Left colon (tissue), 2 donors: ENCODE measurements around the gene TEAD1. TPM values are rescaled to one million over a fixed set of nuclear protein-coding genes. Genes with fewer than 3 reads are reported as not detected.

Experiments used
- ATAC-seq: fragments of 200-7000 bp; cut with Tn5 transposase; one replicate; pipeline ENCODE4 v1.9.1; 2020; ENCODE audit warnings: mild to moderate bottlenecking, moderate library complexity
- DNase-seq, 2 donors: peaks; one replicate each; pipeline ENCODE4 v3.0.0-alpha.2; 2020
- intact Hi-C, 2 donors: fragments of 100-400 bp; cut with DNase I in 1 of 2; cut with micrococcal nuclease in 1 of 2; formaldehyde crosslinking; loops; one replicate each; pipeline versions ENCODE4 v1.11.2 to v1.14.0; 2022; cut with DNase I, micrococcal nuclease
- total RNA-seq, 2 donors: library from RNA; stranded (reverse); fragmentation: NEBNext Ultra II Directional; extraction: Animal tissue kit (Norgen Biotek cat#: 25700); gene quantifications; one replicate each; pipeline ENCODE4 v1.2.1, GENCODE V29; 2021
- donor health status: DM: no; HTN: no; CAD: no.
- donor health status: DM: yes; HTN: yes; CAD: no.

TEAD1 gene
- total RNA-seq, 2 donors from 2014 or later, result 43.0 to 51.3 TPM

DNA sequence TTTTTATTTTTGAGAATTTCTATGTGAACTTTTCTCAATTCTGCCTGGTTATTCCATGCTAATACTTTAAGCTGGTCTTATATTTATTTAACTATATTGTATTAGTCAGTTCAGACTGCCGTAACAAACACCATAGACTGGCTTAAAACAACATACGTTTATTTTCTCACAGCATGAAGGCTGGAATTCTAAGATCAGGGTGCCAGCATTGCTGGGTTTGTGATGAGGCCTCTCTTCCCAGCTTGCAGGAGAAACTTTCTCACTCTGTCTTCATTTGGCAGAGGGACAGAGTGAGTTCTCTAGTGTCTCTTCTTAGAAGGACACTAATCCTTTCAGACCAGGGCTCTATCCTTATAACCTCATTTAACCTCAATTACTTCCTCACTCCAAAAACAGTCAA lies 16.2 kb upstream of the TEAD1 start:
- DNase-seq (no peak), ATAC-seq (no peak)
- intact Hi-C loops, result no loop called here

DNA sequence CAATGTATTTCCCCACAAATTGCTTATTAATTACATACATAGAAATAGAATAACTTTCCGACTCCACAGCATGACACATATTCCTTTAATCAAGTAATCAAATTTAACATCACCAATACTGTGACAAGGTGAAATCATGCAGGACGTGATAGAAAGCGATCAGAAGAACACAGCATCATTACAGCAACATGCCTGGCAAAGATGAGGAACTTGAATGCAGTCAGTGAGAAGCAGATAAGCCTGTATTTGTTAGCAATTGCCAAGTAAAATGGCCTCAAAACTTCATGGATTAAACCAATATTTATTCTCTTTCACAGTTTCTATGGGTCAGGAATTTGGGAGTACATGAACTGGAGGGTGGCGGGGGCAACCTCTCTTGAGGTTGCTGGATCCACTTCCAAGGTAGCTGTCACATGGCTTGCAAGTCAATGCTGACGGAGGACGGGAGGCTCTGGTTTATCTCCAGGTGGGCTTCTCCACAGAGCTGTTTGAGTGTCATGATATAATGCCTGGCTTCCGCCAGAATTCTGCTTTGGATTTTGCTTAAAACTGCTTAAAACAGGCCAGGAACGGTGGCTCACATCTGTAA lies 12.0 kb upstream of the TEAD1 start:
- DNase-seq, result no peak
- intact Hi-C loops, result no loop called here
- ATAC-seq, result no peak

DNA sequence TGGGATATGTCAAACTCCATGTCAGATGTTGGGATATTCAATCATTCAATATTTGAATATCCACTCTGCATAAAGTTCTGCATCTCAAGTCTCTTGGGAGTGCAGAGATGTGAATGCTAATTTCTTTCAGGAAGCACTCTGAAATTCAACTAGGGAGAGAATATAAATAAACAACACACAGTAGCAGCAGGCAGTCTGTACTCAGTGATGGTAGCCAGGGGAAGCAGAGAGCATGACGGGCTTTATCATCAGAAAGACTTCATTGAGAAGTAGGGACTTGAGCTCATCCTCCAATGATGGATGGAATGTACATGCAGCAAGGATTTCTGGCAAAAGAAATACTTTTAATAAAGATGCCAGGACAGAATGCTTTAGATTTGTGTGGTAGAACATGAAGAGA lies 9.8 kb upstream of the TEAD1 start:
- DNase-seq, result no peak
- ATAC-seq, result no peak
- intact Hi-C loops, result no loop called here

DNA sequence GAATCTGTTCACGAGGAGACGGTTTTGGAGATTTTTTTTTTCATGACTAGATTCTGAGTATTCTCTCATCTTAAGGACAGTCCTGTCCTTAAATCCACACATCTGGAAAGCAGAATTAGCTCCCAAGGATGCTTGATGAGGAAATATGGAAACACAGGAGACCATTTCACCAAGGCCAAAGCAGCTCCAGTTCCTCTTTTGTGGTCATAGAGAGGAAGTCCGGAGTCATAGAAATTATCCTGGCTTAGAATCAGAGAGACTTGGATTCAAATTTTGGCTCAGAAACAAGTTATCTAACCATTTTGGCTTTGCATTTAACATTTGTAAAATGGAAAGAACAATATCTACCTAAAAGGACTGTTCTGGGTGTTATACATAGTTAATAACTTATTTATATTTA lies 7.3 kb upstream of the TEAD1 start:
- ATAC-seq, result no peak
- intact Hi-C loops, result no loop called here
- DNase-seq, result no peak

DNA sequence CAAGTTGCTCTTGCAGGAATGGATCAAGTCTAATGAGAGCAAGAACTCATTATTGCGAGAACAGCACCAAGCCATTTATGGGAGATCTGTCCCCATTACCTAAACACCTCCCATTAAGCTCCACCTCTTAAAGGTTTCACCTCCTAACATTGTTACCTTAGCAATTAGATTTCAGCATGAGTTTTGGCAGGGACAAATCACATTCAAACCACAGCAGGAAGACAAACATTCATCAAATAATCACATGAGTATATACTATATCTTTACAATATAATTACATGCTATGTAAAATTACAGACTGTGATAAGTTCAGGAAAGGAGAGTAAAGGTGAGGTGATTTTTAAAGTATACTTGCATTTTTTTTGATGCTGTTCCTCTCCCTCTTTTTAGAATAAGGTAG lies 6.6 kb upstream of the TEAD1 start:
- DNase-seq (no peak), ATAC-seq (peak; percentile 89)
- intact Hi-C loops, result no loop called here

DNA sequence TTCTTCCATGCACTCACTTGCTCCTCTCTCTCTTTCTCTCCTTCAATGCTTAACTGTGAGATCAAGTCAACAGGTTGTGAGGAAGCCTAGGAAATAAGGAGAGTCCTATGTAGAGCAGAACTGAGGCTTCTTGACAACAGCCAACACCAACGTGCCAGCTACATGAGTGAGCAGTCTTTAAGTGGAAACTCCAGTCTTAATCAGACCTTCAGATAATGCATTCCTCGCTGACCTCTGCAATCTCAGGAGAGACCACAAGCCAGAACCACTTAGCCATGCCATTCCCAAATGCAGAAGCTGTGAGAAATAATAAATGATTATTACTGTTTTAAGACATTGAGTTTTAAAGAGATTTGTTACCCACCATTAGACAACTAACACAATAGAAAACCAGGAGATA lies 6.1 kb upstream of the TEAD1 start:
- intact Hi-C loops, result no loop called here
- DNase-seq (no peak), ATAC-seq (peak; percentile 43)

DNA sequence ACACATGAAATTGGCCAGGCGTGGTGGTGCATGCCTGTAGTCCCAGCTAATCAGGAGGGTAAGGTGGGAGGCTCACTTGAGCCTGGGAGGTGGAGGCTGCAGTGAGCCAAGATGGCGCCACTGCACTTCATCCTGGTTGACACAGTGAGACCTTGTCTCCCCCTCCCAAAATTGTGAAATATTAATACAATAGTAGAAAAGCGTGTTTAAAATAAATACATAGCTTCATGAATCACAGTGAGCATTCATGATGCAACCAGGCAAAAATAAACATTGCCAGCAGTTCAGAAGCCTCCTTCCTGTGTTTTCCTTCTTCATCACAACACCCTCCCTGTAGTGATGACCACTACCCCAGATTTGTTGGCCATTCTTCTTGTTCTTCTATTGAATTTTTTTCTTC lies 4.3 kb upstream of the TEAD1 start:
- no peak for DNase-seq
- intact Hi-C loops, result loop anchor here in 1 of 2 donors (5.0 kb wide), 2 partner anchors 152 to 222 kb away; no protein-coding TSS in a partner anchor
- ATAC-seq, result no peak

DNA sequence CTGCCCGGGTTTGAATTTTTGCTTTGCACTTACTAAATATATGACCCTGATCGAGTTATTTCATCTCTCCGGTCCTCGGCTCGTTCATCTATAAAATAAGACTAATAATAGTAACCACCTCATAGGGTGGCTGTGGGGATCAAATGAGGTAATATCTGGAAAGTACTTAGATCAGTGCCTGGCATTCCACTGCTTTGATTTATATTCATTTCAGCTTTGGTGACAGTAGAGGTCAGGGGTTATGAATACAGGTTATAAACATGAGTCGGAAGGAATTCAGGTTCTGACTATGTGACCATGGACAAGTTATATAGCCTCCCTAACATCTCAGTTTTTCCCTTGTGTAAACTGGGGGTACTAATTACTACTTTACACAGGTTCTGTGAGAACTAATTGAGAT lies 2.9 kb upstream of the TEAD1 start:
- no peak for ATAC-seq
- no peak for DNase-seq
- intact Hi-C loops, result loop anchor here in 1 of 2 donors (5.0 kb wide), 2 partner anchors 151 to 221 kb away; no protein-coding TSS in a partner anchor

DNA sequence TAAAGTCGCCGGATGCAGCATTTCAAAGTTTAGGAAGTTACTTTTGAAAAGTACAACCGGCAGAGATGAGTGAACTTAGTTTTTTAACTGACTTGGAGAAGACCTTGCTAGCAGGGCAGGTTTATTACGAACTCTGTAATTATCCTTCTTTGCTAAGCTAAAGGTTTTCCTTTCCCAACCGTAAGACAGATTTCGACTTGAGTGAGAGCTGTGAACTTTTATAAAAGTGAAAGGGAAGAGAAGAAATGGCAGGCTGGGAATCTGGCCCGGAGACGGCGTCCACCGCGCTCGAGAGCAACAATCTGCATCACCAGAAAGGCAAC lies 659 bp upstream of the TEAD1 start:
- intact Hi-C loops, result loop anchor here in 1 of 2 donors (5.0 kb wide), 2 partner anchors 149 to 219 kb away; no protein-coding TSS in a partner anchor
- no peak for DNase-seq
- no peak for ATAC-seq

DNA sequence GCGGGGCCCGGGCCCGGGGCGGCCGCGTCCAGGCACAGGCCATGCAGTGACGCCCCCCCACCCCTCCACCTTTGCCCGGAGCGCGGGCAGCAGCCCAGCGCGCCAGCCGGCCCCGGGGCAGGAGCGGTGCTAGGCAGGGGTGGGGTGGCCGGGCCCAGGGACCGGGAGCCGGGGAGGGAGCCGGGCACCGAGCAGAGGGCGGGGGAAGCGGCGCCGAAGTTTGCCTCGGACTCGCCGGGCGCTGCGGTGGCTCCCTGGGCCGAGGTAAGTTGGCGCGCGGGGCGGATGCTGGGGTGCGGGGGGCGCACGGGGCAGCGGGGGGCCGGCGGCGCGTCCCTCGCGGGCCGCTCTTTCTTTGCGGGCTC lies 332 bp downstream of the TEAD1 start:
- intact Hi-C loops, result loop anchor here in 1 of 2 donors (5.0 kb wide), 2 partner anchors 148 to 218 kb away; no protein-coding TSS in a partner anchor

DNA sequence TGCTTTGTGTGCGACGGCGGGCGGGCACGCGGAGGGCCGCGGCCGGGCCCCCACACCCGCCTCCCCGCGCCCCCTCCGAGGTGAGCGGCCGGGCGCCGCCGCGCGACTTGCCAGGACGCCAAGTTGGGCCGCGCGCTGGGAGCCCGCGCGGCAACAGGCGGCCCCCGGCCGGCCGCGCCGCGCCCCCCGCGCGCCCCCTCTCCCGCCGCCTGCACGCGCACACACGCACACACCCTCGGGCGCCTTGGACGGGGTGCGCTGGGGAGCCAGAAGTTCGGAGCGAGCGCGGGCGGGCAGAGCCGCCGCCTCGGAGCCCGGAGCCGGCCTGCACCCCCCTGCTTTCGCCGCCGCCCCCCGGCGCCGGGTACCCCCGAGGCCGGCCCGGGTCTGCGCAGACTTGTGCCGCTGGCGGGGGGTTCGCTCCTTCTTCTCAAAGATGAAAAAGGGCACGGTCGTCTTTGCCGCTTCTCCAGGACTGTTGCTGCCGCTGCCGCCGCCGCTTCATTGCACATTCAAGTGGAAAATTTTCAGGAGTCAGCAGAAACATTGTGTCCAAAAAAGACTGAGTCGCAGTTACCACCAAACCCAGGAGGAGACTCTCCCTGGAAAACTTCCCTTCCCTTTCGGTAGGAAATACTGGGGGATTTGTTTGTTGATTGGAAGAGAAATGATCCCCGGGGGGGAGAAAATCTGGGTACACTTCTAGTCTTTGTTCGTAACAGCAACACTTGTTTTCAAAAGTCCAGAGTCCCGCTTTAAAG lies 895 bp downstream of the TEAD1 start:
- intact Hi-C loops, result loop anchor here in 1 of 2 donors (5.0 kb wide), 2 partner anchors 147 to 217 kb away; no protein-coding TSS in a partner anchor
- peak; percentile 1 for ATAC-seq
- peak in 1 of 2 donors; percentile 47 for DNase-seq

More for the DNA sequence above, 332 bp downstream of the TEAD1 start:
- DNase-seq (no peak), ATAC-seq (peak; percentile 33)

DNA sequence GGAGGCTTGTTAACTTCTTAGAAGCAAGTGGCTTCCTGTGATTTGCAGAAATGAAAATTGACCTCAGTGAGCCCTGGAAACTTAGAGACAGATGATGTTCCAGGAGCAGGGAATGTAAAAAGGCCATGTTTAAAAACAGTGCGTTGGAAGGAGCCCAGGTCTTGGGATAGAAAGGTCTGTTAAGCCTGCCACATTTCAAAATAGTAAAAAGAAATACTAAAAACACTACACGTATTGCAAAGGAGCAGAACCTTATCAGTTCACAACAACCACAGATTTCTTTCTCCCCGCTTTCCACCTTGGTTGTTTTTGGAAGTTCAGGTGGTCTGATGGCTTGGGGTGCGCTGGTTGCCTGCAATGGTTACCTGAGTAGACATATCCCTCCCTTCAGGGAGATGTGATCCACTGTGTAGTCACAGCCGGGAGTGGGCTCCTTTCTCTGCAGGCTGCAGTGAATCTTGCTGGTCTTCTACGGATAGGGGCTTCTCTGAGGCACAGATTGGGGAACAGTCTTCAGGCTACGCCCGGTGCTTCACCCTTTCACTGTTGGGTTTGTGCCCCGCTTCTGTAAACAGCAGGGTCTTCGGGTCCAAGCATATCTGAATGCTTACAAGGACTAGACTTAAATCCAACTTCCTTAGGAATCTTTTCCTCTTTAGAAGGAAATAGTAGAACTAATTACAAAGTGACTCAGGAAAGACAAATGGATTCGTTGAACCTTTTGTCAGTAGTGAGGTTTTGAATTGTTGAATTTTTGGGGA lies 1.9 kb downstream of the TEAD1 start:
- DNase-seq (peak in 1 of 2 donors; percentile 26), ATAC-seq (no peak)
- intact Hi-C loops, result no loop called here

DNA sequence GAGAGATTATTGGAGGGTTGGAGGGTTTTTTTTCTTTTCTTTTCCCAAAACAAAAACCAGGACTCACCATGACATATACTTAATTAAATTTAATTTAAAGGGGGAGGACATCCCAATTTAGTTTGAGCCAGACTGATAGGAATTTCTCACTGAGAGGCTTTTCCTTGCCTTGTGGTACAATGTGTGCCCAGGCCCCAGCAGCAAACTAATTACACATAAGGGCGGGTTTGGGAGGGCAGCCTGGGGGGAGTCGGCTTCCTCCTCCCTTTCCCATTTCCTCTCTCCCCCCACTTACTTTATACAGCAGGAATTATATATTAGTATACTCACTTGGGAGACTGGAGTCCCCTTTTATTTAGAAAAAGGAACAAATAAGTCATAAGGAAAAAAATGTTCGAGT lies 2.9 kb downstream of the TEAD1 start:
- DNase-seq, result no peak
- intact Hi-C loops, result no loop called here
- no peak for ATAC-seq

DNA sequence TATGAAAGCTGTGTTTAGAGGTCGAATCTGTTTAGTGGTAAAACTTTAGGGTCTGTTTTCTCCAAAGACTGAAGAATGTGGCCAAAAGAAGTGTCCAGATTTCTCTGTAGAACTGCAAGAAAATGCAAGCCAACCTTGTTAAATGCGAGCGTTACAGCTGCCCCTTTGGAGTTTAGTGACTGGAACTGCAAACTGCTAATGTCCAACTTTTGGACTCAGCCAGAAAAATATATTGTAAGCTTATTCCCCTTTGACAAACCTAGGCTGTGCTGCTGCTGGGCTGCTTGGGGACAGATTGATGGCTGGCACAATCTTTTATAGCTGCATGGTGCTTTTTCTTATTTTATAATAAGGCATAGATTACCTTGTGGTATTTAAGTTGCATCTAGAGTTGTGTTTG lies 3.9 kb downstream of the TEAD1 start:
- intact Hi-C loops, result no loop called here
- ATAC-seq, result no peak
- DNase-seq, result no peak

DNA sequence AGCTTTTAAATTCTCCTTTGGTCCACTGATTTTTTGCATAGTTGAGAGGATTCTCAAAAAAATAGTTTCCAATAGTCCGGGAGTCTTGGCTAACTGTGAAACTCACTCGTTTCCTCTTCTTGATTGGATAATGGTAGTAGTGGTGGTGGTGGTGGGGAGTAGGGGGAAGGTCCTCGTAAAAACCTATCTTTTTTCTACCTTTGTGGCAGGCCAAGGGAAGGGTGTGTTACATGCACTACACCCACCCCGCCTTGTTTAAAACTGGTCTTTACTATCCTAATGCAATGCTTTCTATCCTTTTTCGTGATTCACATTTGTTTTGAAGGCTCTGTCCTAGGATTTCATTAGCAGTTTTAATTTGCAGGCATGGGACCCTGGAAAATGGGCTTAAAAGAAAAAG lies 4.8 kb downstream of the TEAD1 start:
- intact Hi-C loops, result no loop called here

DNA sequence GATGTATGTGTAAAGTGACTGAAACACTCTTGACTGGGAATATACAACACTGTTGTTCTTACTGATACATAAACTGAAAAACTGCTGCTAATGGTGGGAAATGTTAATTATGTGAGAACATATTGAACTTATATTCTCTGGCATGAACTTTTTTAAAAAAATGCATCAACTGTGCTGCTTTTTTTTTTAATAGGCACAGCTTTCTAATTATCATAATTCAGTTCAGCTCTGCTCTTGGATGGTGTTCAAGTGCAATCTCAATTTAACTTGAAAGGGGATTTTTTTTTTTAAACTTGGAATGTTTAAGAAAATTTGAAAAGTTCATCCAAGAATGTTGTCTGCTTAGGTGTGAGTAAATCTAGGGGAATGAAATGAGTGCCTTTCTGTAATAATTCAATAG lies 5.2 kb downstream of the TEAD1 start:
- intact Hi-C loops, result no loop called here
- ATAC-seq (no peak), DNase-seq (no peak)

More for the DNA sequence above, 4.8 kb downstream of the TEAD1 start:
- no peak for ATAC-seq
- DNase-seq, result no peak

DNA sequence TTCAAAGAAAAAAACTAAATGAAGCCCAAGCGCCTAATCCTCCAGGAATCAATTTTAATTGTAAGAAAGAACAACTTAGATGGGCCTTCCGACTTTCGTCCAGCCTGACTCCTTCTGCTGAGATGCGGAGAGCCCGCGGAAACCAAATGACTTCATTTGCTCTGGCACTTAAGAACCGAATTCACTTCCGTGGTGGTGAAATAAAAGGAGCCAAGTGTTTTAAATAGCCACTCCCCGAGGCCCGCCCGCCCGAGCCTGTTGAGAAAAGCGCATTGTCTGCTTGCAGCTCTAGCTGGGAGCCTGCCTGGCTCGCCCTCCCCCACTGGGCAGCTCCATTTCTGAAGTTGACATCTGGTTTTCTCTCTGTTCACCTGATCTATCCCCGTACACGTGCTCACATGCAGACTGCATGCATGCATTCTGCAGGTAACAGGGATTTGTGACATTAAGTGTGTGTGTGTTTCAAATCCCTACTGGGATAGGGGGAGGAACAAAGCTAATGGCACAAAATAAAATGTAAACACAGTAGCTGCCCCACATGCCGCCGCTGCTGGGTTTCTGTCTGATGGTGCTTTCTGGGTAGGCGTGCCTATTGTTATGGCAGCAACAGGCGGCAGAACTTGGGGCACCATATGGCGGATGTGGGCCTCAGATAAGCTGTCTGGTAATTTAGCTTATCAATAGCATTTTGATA lies 6.2 kb downstream of the TEAD1 start:
- ATAC-seq (peak; percentile 79), DNase-seq (peak; percentile 90 to 93)
- intact Hi-C loops, result no loop called here

DNA sequence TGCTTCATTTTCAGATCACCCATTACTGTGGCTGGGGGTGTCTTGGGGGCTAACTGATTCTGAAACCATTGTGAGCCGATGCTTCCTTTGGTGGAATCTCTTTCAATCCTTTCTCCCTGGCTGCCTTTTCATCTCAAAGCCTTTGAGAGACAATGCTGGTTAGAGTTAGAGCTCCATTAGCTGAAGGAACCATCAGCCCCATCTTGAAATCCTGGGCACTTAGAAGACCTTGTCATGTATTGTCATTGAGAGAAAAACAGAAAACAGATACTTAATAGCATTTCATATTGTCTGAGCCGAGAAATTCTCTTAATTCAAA lies 6.7 kb downstream of the TEAD1 start:
- intact Hi-C loops, result no loop called here
- DNase-seq, result no peak
- ATAC-seq, result no peak

DNA sequence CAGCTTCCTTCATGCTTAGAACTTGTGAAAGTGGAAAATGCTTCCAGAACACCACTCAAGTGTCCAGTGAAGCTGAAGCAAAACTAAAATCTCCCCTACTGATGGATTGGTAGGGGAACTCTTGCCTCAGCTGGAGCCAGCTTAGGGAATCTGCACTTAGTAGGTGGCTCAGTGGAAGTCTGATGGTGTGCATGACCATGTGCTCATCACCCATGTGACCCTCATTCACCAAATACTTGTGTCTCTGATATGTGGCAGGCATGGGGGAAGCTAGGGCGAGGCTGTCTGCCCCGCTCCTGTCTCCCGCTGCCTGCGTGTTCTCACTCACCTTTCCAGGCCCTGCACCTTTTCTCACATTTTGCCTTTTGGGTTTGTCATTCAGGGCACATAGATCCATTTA lies 7.2 kb downstream of the TEAD1 start:
- ATAC-seq, result no peak
- intact Hi-C loops, result no loop called here
- DNase-seq, result no peak

DNA sequence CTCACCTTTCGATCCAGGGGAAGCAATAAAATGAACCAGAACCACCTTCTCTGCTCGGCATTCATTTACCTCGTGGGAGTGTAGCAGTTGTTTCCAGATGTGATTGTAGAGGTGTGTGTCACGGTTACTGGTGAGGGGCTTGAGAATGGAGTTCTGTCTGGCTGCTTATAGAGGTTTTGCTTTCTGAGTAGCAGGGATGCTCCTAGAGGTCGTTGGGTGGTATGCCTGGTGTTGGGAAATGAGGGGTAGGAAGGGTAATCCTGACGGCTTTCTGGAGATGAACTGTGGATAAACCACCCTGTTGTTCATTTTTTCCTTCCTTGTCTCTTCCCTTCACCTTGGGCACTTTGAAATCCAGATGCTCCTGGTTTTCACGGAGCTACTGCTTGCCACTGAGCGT lies 8.1 kb downstream of the TEAD1 start:
- intact Hi-C loops, result no loop called here
- ATAC-seq, result no peak
- DNase-seq, result no peak
